Stimulated activated CD4-positive, alpha-beta T cell treated with anti-CD3 and anti-CD28 coated beads, Interleukin-1b, Interleukin-23, amount 100 ng/mL, for 48 hours (primary cell): ENCODE results near the gene CD226.

ENCODE experiments used
- DNase-seq: peaks from one replicate; pipeline ENCODE4 v3.0.0-alpha.2; 2020

Gene CD226

GRCh38 chr18:69804776-69805501 is 142.7 kb downstream of the CD226 start:
- no peak for DNase-seq
